Neural cell (in vitro differentiated cells): ENCODE measurements around the gene RERE.

Source experiments
- EZH2 ChIP-seq: fragments of 200-600, 300-800 bp; shearing (Covaris generic), sonication (generic); IDR thresholded peaks from 2 replicates; pipeline ENCODE4 v1.6.1; 2014; ENCODE audit warnings: antibody characterized with exemption, low read length, borderline replicate concordance, mild to moderate bottlenecking; ENCODE audit not compliant: insufficient read depth, poor library complexity, severe bottlenecking
- POLR2AphosphoS5 ChIP-seq: IDR thresholded peaks from 2 replicates; pipeline ENCODE4 v1.6.1; 2012
- TF ChIP-seq, protein P1 (sequence below): fragments of 450-650 bp; IDR thresholded peaks from 2 replicates; pipeline ENCODE4 v1.5.1; 2014; ENCODE audit warnings: antibody characterized with exemption, mild to moderate bottlenecking, moderate library complexity; ENCODE audit not compliant: poor library complexity, severe bottlenecking

DNA sequence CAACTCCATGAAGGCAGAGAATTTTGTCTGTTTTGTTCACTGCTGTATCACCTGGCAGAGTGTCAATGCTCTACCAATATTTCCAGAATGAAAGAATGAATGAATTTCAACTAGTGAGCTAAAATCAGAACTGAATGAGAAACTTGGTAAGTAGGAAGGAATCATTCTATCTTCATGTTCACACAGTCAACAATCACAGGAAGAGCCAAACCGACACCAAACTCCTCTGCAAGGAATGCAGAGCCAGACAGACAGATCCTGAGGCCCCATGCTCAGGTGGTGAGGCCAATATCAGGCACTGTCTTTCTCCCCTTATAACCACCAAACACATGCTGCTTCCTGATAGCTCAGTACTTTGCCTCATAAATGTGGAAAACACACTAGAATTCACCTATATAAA is 360.4 kb downstream of the RERE start:
- no peak for TF ChIP-seq POLR2AphosphoS5
- TF ChIP-seq, protein P1, sequence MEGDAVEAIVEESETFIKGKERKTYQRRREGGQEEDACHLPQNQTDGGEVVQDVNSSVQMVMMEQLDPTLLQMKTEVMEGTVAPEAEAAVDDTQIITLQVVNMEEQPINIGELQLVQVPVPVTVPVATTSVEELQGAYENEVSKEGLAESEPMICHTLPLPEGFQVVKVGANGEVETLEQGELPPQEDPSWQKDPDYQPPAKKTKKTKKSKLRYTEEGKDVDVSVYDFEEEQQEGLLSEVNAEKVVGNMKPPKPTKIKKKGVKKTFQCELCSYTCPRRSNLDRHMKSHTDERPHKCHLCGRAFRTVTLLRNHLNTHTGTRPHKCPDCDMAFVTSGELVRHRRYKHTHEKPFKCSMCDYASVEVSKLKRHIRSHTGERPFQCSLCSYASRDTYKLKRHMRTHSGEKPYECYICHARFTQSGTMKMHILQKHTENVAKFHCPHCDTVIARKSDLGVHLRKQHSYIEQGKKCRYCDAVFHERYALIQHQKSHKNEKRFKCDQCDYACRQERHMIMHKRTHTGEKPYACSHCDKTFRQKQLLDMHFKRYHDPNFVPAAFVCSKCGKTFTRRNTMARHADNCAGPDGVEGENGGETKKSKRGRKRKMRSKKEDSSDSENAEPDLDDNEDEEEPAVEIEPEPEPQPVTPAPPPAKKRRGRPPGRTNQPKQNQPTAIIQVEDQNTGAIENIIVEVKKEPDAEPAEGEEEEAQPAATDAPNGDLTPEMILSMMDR = no peak
- TF ChIP-seq EZH2 = no peak
